ENCODE data around the gene GDPGP1. TPM values are rescaled to one million over a fixed set of nuclear protein-coding genes. Genes with fewer than 3 reads are reported as not detected.
A peak's percentile ranks its signal among the peaks of the same experiment; 100 is the strongest.
"Not testable (repeated sequence)": the region's sequence is repeated elsewhere in the genome, so short reads cannot be mapped to it uniquely, and the experiment has no call there.

The GDPGP1 gene
- total and polyA plus RNA-seq, 8 donors, result 3.4 to 8.6 (median 4.0) TPM

DNA sequence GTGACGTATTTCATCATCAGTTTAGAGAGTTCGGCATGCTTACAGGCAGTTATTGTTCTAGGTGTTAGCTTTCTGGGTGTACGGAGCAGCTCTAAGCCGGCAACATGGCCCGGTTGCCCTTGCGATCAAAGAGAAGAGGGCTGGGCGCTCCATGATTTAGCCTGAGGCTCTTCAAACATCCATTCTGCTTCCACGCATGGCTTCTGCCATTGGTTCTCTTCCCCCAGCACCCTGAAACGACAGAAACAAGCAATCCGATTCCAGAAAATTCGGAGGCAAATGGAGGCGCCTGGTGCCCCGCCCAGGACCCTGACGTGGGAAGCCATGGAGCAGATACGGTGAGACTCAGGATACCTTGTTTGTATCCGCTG, 32.0 kb downstream of the GDPGP1 start:
- ATAC-seq (peak; percentile 46), DNase-seq (peak in 2 of 4 donors; percentile 51 to 79)
- H3K27ac ChIP-seq, result peak overlapping the region; percentile 97 to 98
- no peaks in the 10 kb centered on the region for H3K9me3 ChIP-seq
- TF ChIP-seq, protein P1, sequence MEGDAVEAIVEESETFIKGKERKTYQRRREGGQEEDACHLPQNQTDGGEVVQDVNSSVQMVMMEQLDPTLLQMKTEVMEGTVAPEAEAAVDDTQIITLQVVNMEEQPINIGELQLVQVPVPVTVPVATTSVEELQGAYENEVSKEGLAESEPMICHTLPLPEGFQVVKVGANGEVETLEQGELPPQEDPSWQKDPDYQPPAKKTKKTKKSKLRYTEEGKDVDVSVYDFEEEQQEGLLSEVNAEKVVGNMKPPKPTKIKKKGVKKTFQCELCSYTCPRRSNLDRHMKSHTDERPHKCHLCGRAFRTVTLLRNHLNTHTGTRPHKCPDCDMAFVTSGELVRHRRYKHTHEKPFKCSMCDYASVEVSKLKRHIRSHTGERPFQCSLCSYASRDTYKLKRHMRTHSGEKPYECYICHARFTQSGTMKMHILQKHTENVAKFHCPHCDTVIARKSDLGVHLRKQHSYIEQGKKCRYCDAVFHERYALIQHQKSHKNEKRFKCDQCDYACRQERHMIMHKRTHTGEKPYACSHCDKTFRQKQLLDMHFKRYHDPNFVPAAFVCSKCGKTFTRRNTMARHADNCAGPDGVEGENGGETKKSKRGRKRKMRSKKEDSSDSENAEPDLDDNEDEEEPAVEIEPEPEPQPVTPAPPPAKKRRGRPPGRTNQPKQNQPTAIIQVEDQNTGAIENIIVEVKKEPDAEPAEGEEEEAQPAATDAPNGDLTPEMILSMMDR (IDR thresholded peaks at IDR 0.05), result no peak
- peak overlapping the region; percentile 70 to 91 for H3K4me3 ChIP-seq
- H3K4me1 ChIP-seq, result peaks cover 29 to 56% of the 10 kb centered on the region in 2 donors
- peaks cover 0 to 29% of the 10 kb centered on the region in 2 donors for H3K36me3 ChIP-seq
- intact Hi-C loops (cut with DNase I), result no loop called here
- no peaks in the 10 kb centered on the region for H3K27me3 ChIP-seq

DNA sequence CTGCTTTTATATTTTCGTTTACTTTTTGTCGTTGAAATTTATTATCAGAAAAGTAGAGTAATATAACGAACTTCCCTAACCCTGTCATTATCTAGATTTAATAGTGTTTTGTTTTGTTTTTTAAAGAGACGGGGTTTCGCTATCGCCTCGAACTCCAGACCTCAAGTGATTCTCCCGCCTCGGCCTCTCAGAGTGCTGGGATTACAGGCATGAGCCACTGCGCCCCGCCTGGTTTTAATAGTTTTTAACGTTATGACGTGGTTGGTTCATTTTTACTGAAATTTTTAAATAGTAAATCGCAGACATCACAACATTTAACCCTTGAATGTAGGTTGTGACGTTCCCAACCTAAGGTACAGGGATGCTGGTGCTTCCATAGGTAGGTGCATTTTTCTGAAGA, 32.5 kb downstream of the GDPGP1 start:
- intact Hi-C loops (cut with DNase I), result no loop called here
- Histone ChIP-seq H3K27ac (peak overlapping the region; percentile 97 to 98), H3K4me1 (peaks cover 29 to 60% of the 10 kb centered on the region in 2 donors)

DNA sequence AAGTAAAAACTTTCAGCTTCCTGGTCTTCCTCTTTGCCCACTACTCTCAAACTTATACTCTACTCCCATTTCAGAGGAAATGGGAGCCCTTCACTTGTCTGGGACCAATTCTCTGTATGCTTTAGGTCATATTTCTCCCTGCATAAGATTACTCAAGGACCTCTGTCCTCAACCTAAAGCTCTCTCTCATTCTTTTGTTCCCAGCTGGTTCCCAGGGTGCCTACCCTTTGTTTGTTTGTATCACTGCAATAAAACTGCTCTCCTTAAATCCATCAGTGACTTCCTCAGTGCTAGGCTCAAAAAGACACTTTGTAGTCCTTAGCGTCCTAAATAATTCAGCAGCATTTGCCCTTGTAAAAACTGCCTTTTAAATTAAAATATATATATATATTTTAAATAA, 34.4 kb downstream of the GDPGP1 start:
- intact Hi-C loops (cut with DNase I), result no loop called here
- DNase-seq (no peak), ATAC-seq (no peak)
- peaks cover 29 to 67% of the 10 kb centered on the region in 2 donors for H3K4me1 ChIP-seq
- no peak overlapping the region for H3K27ac ChIP-seq
- H3K36me3 ChIP-seq, result peaks cover 0 to 53% of the 10 kb centered on the region in 2 donors
- H3K27me3 ChIP-seq, result no peaks in the 10 kb centered on the region
- peak overlapping the region in 1 of 2 donors; percentile 91 for H3K4me3 ChIP-seq
- H3K9me3 ChIP-seq, result no peaks in the 10 kb centered on the region
- TF ChIP-seq, protein P1 (IDR thresholded peaks at IDR 0.05), result no peak

More for the DNA sequence above, 32.5 kb downstream of the GDPGP1 start:
- H3K36me3 ChIP-seq, result peaks cover 0 to 34% of the 10 kb centered on the region in 2 donors
- H3K27me3 ChIP-seq, result no peaks in the 10 kb centered on the region
- no peaks in the 10 kb centered on the region for H3K9me3 ChIP-seq
- TF ChIP-seq, protein P1 (IDR thresholded peaks at IDR 0.05), result no peak
- H3K4me3 ChIP-seq, result peak overlapping the region; percentile 70 to 91
- DNase-seq, result no peak
- ATAC-seq, result no peak

DNA sequence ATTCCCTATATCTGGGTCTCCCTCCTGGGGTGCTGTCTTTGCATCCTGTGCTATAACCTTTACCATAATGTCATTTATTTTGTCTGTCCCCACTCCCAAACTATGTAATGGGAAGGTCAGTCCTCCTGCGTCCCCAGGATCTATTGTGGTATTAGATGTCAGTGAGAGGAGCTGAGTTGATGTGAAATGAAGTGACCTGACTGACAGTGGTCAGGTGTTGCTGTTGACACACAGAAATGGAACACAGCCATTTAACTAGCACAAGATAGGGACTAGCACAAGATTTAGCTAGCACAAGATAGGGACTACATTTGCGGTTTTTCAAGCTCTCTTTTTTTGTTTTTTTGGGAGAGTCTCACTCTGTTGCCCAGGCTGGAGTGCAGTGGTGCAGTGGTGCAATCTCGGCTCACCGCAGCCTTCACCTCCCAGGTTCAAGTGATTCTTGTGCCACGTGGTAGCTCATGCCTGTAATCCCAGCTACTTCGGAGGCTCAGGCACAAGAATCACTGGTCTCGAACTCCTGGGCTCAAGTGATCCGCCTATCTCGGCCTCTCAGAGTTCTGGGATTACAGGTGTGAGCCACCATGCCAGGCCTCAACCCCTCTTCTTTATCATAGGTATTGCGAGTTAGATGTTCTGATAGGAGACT, 36.6 kb downstream of the GDPGP1 start:
- Histone ChIP-seq H3K27me3 (no peaks in the 10 kb centered on the region), H3K9me3 (no peaks in the 10 kb centered on the region), H3K4me1 (peaks cover 26 to 56% of the 10 kb centered on the region in 2 donors), H3K36me3 (peaks cover 0 to 75% of the 10 kb centered on the region in 2 donors), H3K4me3 (no peak overlapping the region), H3K27ac (no peak overlapping the region)
- intact Hi-C loops (cut with DNase I), result no loop called here
- ATAC-seq (no peak), DNase-seq (no peak)
- TF ChIP-seq, protein P1 (IDR thresholded peaks at IDR 0.05), result no peak

DNA sequence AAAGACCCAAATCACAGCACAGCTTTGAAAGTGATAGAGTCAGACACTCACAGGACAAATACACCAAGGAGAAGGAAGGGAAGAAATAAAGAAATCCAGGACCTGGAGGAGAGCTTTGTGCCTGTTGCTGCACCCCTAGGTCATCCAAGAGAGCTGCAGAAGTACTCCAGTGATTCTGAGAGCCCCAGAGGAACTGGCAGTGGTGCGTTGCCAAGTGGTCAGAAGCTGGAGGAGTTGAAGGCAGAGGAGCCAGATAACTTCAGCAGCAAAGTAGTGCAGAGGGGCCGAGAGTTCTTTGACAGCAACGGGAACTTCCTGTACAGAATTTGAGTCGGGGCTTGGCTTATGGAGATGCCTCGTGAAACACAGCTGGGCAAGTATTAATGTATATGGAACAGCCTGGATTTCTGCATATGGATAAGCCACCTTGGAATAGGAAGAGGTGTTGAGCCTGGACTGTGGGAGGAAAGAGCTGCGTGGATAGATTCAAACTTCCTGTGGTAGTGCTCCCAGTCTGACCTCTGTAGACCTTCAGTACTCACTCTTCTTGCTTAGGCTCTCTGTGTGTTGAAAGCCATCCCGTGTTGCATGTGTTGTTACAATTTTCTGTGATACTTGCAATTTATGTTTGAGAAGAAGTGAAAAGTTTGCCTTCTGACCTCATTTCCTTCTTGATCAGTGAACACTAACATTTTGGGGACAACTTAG, 37.6 kb downstream of the GDPGP1 start:
- Histone ChIP-seq H3K9me3 (no peaks in the 10 kb centered on the region), H3K27ac (no peak overlapping the region), H3K27me3 (no peaks in the 10 kb centered on the region), H3K4me3 (no peak overlapping the region), H3K4me1 (peaks cover 26 to 54% of the 10 kb centered on the region in 2 donors), H3K36me3 (peaks cover 0 to 75% of the 10 kb centered on the region in 2 donors)
- ATAC-seq, result no peak
- TF ChIP-seq, protein P1 (IDR thresholded peaks at IDR 0.05), result no peak
- no peak for DNase-seq
- intact Hi-C loops (cut with DNase I), result no loop called here

DNA sequence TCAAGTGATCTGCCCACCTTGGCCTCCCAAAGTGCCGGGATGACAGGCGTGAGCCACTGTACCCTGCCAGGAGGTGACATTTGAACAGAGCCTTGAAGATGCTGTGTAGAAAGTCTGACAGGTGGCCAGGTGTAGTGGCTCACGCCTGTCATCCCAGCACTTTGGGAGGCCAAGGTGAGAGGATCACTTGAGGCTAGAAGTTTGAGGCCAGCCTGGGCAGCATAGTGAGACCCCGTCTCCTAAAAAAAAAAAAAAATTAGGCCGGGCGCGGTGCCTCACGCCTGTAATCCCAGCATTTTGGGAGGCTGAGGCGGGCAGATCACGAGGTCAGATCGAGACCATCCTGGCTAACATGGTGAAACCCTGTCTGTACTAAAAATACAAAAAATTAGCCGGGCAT, 44.5 kb downstream of the GDPGP1 start:
- H3K27ac ChIP-seq; H3K4me1 ChIP-seq; ATAC-seq; H3K27me3 ChIP-seq; DNase-seq; intact Hi-C loops (cut with DNase I); H3K9me3 ChIP-seq; H3K4me3 ChIP-seq: not testable (repeated sequence)
- H3K36me3 ChIP-seq, result peaks cover 0 to 22% of the 10 kb centered on the region in 2 donors

DNA sequence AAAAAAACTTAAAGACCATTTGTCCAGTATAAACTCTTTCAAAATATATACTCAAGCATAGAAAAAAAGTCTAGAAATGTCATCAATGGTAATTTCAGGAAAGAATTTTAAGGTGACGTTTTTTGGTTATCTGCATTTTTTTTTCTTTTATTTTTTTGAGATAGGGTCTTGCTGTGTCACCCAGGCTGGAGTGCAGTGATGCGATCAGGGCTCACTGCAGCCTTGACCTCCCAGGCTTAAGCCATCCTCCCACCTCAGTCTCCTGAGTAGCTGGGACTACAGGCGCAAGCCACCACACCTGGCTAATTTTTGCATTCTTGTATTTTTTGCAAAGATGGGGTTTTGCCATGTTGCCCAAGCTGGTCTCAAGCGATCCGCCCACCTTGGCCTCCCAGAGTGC, 46.7 kb downstream of the GDPGP1 start:
- H3K27me3 ChIP-seq; ATAC-seq; DNase-seq; H3K27ac ChIP-seq; H3K4me3 ChIP-seq; H3K36me3 ChIP-seq; intact Hi-C loops (cut with DNase I); H3K4me1 ChIP-seq; H3K9me3 ChIP-seq: not testable (repeated sequence)

DNA sequence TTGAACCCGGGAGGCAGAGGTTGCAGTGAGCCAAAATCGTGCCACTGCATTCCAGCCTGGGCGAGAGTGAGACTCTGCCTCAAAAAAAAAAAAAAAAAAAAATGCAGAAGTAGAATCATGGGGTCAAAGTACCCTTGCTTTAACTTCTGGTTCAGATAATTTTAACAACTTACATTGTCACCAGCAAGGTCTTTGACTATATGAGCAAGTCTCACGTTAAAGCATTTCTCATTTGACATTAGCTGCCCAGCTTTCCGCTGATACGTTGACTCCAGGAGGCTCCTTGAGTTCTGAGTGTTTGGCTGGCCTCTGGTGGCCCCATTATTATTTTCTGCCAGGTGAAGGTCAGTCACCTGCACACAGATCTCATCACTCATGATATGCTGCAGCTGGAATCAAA, 47.6 kb downstream of the GDPGP1 start:
- H3K27me3 ChIP-seq; H3K27ac ChIP-seq; H3K9me3 ChIP-seq; intact Hi-C loops (cut with DNase I); H3K4me1 ChIP-seq; ATAC-seq; H3K4me3 ChIP-seq; DNase-seq; H3K36me3 ChIP-seq: not testable (repeated sequence)

Measured in left lung (tissue), 10 donors.